Lung (tissue), 12 donors: Measurements from ENCODE around the gene FAM120B. TPM values are rescaled to one million over a fixed set of nuclear protein-coding genes. Genes with fewer than 3 reads are reported as not detected.

Source experiments
- ATAC-seq: fragments of 200-7000 bp; cut with Tn5 transposase; one replicate; pipeline ENCODE4 v1.9.1; 2020; ENCODE audit warnings: moderate number of reproducible peaks; ENCODE audit not compliant: insufficient read depth, low FRiP score
- DNase-seq, 3 donors: peaks; one replicate each; pipeline ENCODE4 v3.0.0-alpha.2; 2013 to 2017
- H3K27ac ChIP-seq, 2 donors: one replicate each; pipeline ENCODE4 v1.5.1; 2013; ENCODE audit warnings: mild to moderate bottlenecking in 2 of 2, moderate library complexity in 2 of 2, control low read depth in 1 of 2, inconsistent platforms in 1 of 2, low read depth in 1 of 2, low read length in 1 of 2
- H3K27me3 ChIP-seq, 3 donors: one replicate each; pipeline ENCODE4 v1.5.1; 2013; ENCODE audit warnings: low read length in 2 of 3; ENCODE audit not compliant: control insufficient read depth in 3 of 3, insufficient read depth in 3 of 3
- H3K36me3 ChIP-seq, 4 donors: one replicate each; pipeline ENCODE4 v1.5.1; 2013; ENCODE audit warnings: low read length in 4 of 4, mild to moderate bottlenecking in 1 of 4, moderate library complexity in 1 of 4; ENCODE audit not compliant: control insufficient read depth in 4 of 4, insufficient read depth in 4 of 4
- H3K4me1 ChIP-seq, 5 donors: one replicate each; pipeline ENCODE4 v1.5.1; 2013; ENCODE audit warnings: low read length in 5 of 5, mild to moderate bottlenecking in 2 of 5, moderate library complexity in 1 of 5; ENCODE audit not compliant: control insufficient read depth in 5 of 5, insufficient read depth in 5 of 5
- H3K4me3 ChIP-seq: one replicate; pipeline ENCODE4 v1.5.1; 2013; ENCODE audit warnings: mild to moderate bottlenecking, control low read depth, moderate library complexity
- H3K9ac ChIP-seq, 2 donors: one replicate each; pipeline ENCODE4 v1.5.1; 2013; ENCODE audit warnings: low read length in 2 of 2, control low read depth in 1 of 2; ENCODE audit not compliant: insufficient read depth in 1 of 2
- H3K9me3 ChIP-seq, 4 donors: one replicate each; pipeline ENCODE4 v1.5.1; 2013; ENCODE audit warnings: low read length in 3 of 4, mild to moderate bottlenecking in 1 of 4, moderate library complexity in 1 of 4; ENCODE audit not compliant: control insufficient read depth in 4 of 4, insufficient read depth in 3 of 4
- CTCF ChIP-seq: IDR thresholded peaks from 2 replicates; pipeline ENCODE4 v1.5.1; 2012; ENCODE audit warnings: mild to moderate bottlenecking; ENCODE audit errors: control extremely low read depth, extremely low read depth
- WGBS, 2 donors: extraction: QIAGEN DNeasy Blood & Tissue Kit; methylation state at CpG; one replicate each; pipeline ENCODE4 v1.1.7; 2013; 5-methylcytosine and 5-hydroxymethylcytosine counted together
- polyA plus RNA-seq, 2 donors: library from polyadenylated mRNA; stranded (reverse); fragments of 200-250 nt; gene quantifications; one replicate each; pipeline ENCODE4 v1.2.1, GENCODE V29; 2013
- total RNA-seq, 2 donors: library from RNA; depleted of rRNA in 1 of 2; stranded (reverse); fragments of >200 nt in 1 of 2; gene quantifications; one replicate each; pipeline ENCODE4 v1.2.1, GENCODE V29; 2014 to 2021
- donor health status: control.
- donor health status: control.
- donor health status: Bipolar disorder and iron deficiency.
- donor health status: healthy.
- donor health status: DM: yes; HTN: yes; CAD: no.

The FAM120B gene
- total and polyA plus RNA-seq, 4 donors: 8.5 to 35.6 (median 20.7) TPM

GRCh38 chr6:170448751-170449630, 142.4 kb downstream of the FAM120B start:
- Histone ChIP-seq H3K27ac (no peak overlapping the region), H3K4me3 (no peak overlapping the region), H3K36me3 (no peaks in the 10 kb centered on the region), H3K4me1 (peaks cover 0 to 18% (median 11%) of the 10 kb centered on the region in 5 donors), H3K27me3 (peaks cover 0 to 2% (median 0%) of the 10 kb centered on the region in 3 donors), H3K9me3 (peaks cover 0 to 3% (median 0%) of the 10 kb centered on the region in 4 donors), H3K9ac (no peak overlapping the region)
- ATAC-seq (no peak), DNase-seq (no peak)
- WGBS, 2 donors: 87 to 88% methylated on average over 19 to 20 of the region's 20 CpGs
- no peak for TF ChIP-seq CTCF

GRCh38 chr6:170449835-170450753, 143.5 kb downstream of the FAM120B start:
- no peak overlapping the region for H3K4me3 ChIP-seq
- H3K4me1 ChIP-seq: peaks cover 0 to 17% (median 5%) of the 10 kb centered on the region in 5 donors
- no peak for TF ChIP-seq CTCF
- whole genome bisulfite sequencing, 2 donors: 92% methylated on average over 32 of the region's 32 CpGs
- H3K36me3 ChIP-seq: no peaks in the 10 kb centered on the region
- H3K9ac ChIP-seq: no peak overlapping the region
- no peak overlapping the region for H3K27ac ChIP-seq
- peaks cover 0 to 3% (median 0%) of the 10 kb centered on the region in 4 donors for H3K9me3 ChIP-seq
- DNase-seq: no peak
- no peak for ATAC-seq
- H3K27me3 ChIP-seq: peaks cover 0 to 2% (median 0%) of the 10 kb centered on the region in 3 donors

GRCh38 chr6:170450916-170451761, 144.6 kb downstream of the FAM120B start:
- DNase-seq: no peak
- Histone ChIP-seq H3K27me3 (peaks cover 0 to 2% (median 0%) of the 10 kb centered on the region in 3 donors), H3K9ac (no peak overlapping the region), H3K4me1 (peaks cover 0 to 7% (median 0%) of the 10 kb centered on the region in 5 donors), H3K36me3 (no peaks in the 10 kb centered on the region), H3K9me3 (peaks cover 0 to 3% (median 0%) of the 10 kb centered on the region in 4 donors), H3K4me3 (no peak overlapping the region), H3K27ac (no peak overlapping the region)
- no peak for TF ChIP-seq CTCF
- 84 to 92% methylated on average over 19 to 20 of the region's 20 CpGs for WGBS, 2 donors
- no peak for ATAC-seq
